Measurements from ENCODE around the gene TECRL. TPM values are rescaled to one million over a fixed set of nuclear protein-coding genes. Genes with fewer than 3 reads are reported as not detected.

Gene TECRL
- total RNA-seq, 1 donor from 2014 or later = 1,086 TPM

- intact Hi-C loops (cut with micrococcal nuclease) = no loop called here
- H3K4me1 ChIP-seq = peaks cover 2% of the 10 kb centered on the region
- H3K27me3 ChIP-seq (ENCODE audit: low read depth) = no peaks in the 10 kb centered on the region
- no peak for TF ChIP-seq CTCF (IDR thresholded peaks at IDR 0.05; ENCODE audit: borderline replicate concordance)
- no peaks in the 10 kb centered on the region for H3K9me3 ChIP-seq (replicated peaks)
- H3K27ac ChIP-seq (replicated peaks) = peak overlapping the region; percentile 85
- H3K4me3 ChIP-seq = peak overlapping the region; percentile 63
- DNase-seq = no peak
- H3K36me3 ChIP-seq = no peaks in the 10 kb centered on the region
Measured at GRCh38 chr4:64405761-64406160, 3.5 kb downstream of the TECRL start.

- Histone ChIP-seq H3K9me3 (replicated peaks) (no peaks in the 10 kb centered on the region), H3K36me3 (no peaks in the 10 kb centered on the region), H3K27me3 (ENCODE audit: low read depth) (no peaks in the 10 kb centered on the region), H3K4me3 (peak overlapping the region; percentile 63), H3K4me1 (peaks cover 24% of the 10 kb centered on the region), H3K27ac (replicated peaks) (peak overlapping the region; percentile 85)
- no peak for TF ChIP-seq CTCF (IDR thresholded peaks at IDR 0.05; ENCODE audit: borderline replicate concordance)
- intact Hi-C loops (cut with micrococcal nuclease) = no loop called here
- no peak for DNase-seq
Measured at GRCh38 chr4:64402684-64403083, 6.6 kb downstream of the TECRL start.

- Histone ChIP-seq H3K27ac (replicated peaks) (peak overlapping the region; percentile 85), H3K4me3 (peak overlapping the region; percentile 10), H3K4me1 (peaks cover 24% of the 10 kb centered on the region), H3K36me3 (no peaks in the 10 kb centered on the region), H3K9me3 (replicated peaks) (no peaks in the 10 kb centered on the region), H3K27me3 (ENCODE audit: low read depth) (no peaks in the 10 kb centered on the region)
- no peak for TF ChIP-seq CTCF (IDR thresholded peaks at IDR 0.05; ENCODE audit: borderline replicate concordance)
- DNase-seq = no peak
- intact Hi-C loops (cut with micrococcal nuclease) = no loop called here
Measured at GRCh38 chr4:64399313-64400109, 9.7 kb downstream of the TECRL start.

- Histone ChIP-seq H3K36me3 (no peaks in the 10 kb centered on the region), H3K9me3 (replicated peaks) (no peaks in the 10 kb centered on the region), H3K4me3 (peak overlapping the region; percentile 9), H3K4me1 (peaks cover 40% of the 10 kb centered on the region), H3K27me3 (ENCODE audit: low read depth) (no peaks in the 10 kb centered on the region), H3K27ac (replicated peaks) (peak overlapping the region; percentile 60)
- no peak for TF ChIP-seq CTCF (IDR thresholded peaks at IDR 0.05; ENCODE audit: borderline replicate concordance)
- intact Hi-C loops (cut with micrococcal nuclease) = no loop called here
- DNase-seq = no peak
Measured at GRCh38 chr4:64394469-64394868, 14.8 kb downstream of the TECRL start.

GRCh38 chr4:64388252-64388651, 21.0 kb downstream of the TECRL start:
- Histone ChIP-seq H3K27me3 (ENCODE audit: low read depth) (no peaks in the 10 kb centered on the region), H3K36me3 (no peaks in the 10 kb centered on the region), H3K27ac (replicated peaks) (no peak overlapping the region), H3K4me3 (no peak overlapping the region), H3K4me1 (peaks cover 53% of the 10 kb centered on the region), H3K9me3 (replicated peaks) (no peaks in the 10 kb centered on the region)
- intact Hi-C loops (cut with micrococcal nuclease) = no loop called here
- no peak for DNase-seq
- no peak for TF ChIP-seq CTCF (IDR thresholded peaks at IDR 0.05; ENCODE audit: borderline replicate concordance)
